T-helper 1 cell treated with Interleukin-12 subunit alpha and Interleukin-12 subunit beta and Interleukin-4 antibody, amounts not matched to agents 30 μg/mL and 1 μg/mL, for 36 hours (primary cell): ENCODE measurements around the gene CDKAL1.
"Not testable (repeated sequence)": the region's sequence is repeated elsewhere in the genome, so short reads cannot be mapped to it uniquely, and the experiment has no call there.

ENCODE experiments used
- H3K27ac Mint-ChIP-seq: one replicate; pipeline ENCODE4 v1.8.0; 2021; ENCODE audit warnings: mild to moderate bottlenecking, mixed read lengths
- H3K27me3 Mint-ChIP-seq: one replicate; pipeline ENCODE4 v1.8.0; 2021; ENCODE audit warnings: low read depth, mixed read lengths
- H3K36me3 Mint-ChIP-seq: one replicate; pipeline ENCODE4 v1.8.0; 2021; ENCODE audit warnings: low read depth, mixed read lengths
- H3K4me1 Mint-ChIP-seq: one replicate; pipeline ENCODE4 v1.8.0; 2021; ENCODE audit warnings: low read depth, mixed read lengths
- H3K4me3 Mint-ChIP-seq: one replicate; pipeline ENCODE4 v1.8.0; 2021; ENCODE audit warnings: mild to moderate bottlenecking, moderate library complexity, mixed read lengths
- H3K9me3 Mint-ChIP-seq: one replicate; pipeline ENCODE4 v1.8.0; 2021; ENCODE audit warnings: mixed read lengths

CDKAL1 gene

DNA sequence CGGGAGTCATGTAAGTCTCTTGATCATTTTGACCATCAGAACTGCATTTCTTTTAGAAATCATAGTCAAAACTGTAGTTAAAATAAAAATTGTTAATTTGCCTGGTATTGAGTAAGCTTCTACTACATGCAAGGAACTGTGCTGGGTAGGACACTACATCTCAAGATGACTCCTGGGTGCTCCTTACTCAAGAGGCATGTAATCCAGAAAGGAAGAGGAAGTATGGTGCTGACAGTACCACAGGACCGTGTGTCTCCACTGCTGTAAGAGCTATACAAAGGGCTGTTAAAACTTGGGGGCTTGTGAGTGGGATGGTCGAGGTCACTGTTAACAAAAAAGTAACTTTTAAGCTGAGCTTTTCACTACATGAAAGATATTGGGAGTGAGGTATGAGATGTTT, 551.0 kb downstream of the CDKAL1 start:
- H3K36me3 Mint-ChIP-seq: peaks cover 4% of the 10 kb centered on the region

DNA sequence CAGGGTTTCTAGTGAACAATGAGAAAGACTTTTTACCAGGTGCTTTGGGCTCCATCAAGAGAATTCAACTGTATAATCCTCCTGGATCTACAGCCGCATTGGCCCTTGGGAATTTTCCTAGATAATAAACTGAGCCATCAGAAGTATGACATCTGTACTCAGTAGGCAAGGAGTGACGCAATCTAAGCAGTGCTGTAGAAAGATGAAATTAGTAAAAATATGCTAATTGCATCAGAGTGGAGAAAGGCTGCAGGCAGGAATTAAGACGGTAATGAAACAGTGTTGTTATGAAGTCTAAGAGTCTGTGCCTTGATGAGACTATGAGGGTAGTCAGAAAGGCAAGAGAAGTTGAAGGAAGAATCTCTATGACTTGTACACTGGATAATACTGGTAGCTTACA, 551.4 kb downstream of the CDKAL1 start:
- Mint-ChIP-seq H3K27ac (no peak overlapping the region), H3K27me3 (no peaks in the 10 kb centered on the region), H3K36me3 (no peaks in the 10 kb centered on the region), H3K4me3 (no peak overlapping the region), H3K9me3 (peaks cover 4% of the 10 kb centered on the region), H3K4me1 (no peaks in the 10 kb centered on the region)

More for the DNA sequence above, 551.0 kb downstream of the CDKAL1 start:
- Mint-ChIP-seq H3K27me3 (no peaks in the 10 kb centered on the region), H3K4me1 (no peaks in the 10 kb centered on the region), H3K27ac (no peak overlapping the region), H3K4me3 (no peak overlapping the region), H3K9me3 (peaks cover 8% of the 10 kb centered on the region)

DNA sequence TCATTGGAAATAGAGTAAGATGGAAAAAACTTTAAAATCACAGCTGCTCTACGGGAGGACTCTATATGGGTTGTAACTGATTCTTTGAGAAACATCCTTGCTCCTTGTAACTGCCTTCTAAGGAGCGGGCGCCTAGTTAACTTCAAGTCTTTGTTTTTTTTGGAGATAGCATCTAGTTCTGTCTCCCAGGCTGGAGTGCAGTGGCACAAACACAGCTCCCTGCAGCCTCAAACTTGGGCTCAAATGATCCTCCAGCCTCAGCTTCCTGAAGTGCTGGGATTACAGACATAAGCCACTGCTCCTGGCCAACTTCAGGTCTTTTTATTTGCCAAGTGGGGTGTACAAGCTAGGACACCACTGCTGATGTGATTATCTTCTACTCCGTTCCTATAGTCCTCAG, 552.9 kb downstream of the CDKAL1 start:
- Mint-ChIP-seq H3K4me1 (no peaks in the 10 kb centered on the region), H3K27me3 (no peaks in the 10 kb centered on the region), H3K9me3 (peaks cover under 1% of the 10 kb centered on the region), H3K4me3 (no peak overlapping the region), H3K36me3 (no peaks in the 10 kb centered on the region), H3K27ac (no peak overlapping the region)

DNA sequence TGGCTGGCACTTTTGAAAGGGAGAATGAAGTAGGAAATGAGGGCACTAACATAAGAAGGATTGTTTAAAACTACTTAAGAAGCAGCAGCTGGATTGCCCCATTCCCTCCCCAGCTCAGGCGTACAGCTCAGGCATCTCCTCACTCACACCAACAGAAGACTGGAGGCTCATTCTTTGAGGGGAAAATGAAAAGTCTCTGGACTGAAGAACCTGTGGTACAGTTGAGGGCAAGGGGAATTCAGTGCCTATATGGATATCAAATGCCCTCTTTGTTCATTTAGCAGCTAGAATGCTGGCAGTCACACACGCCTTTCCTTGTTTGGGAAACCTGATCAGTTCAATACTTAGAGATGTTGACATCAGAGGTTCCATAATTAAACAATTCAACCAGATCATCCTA, 557.2 kb downstream of the CDKAL1 start:
- H3K4me1 Mint-ChIP-seq: no peaks in the 10 kb centered on the region
- no peak overlapping the region for H3K27ac Mint-ChIP-seq
- H3K36me3 Mint-ChIP-seq: peaks cover 1% of the 10 kb centered on the region

GRCh38 chr6:21092231-21092772, 558.0 kb downstream of the CDKAL1 start:
- H3K4me1 Mint-ChIP-seq, H3K27ac Mint-ChIP-seq, H3K36me3 Mint-ChIP-seq, H3K27me3 Mint-ChIP-seq, H3K4me3 Mint-ChIP-seq, H3K9me3 Mint-ChIP-seq: not testable (repeated sequence)

More for the DNA sequence above, 557.2 kb downstream of the CDKAL1 start:
- Mint-ChIP-seq H3K27me3 (no peaks in the 10 kb centered on the region), H3K4me3 (no peak overlapping the region), H3K9me3 (no peaks in the 10 kb centered on the region)

GRCh38 chr6:21095462-21095861, 561.2 kb downstream of the CDKAL1 start:
- peaks cover 4% of the 10 kb centered on the region for H3K36me3 Mint-ChIP-seq
- H3K4me1 Mint-ChIP-seq: peaks cover 6% of the 10 kb centered on the region
- no peaks in the 10 kb centered on the region for H3K9me3 Mint-ChIP-seq
- H3K27ac Mint-ChIP-seq: no peak overlapping the region
- H3K27me3 Mint-ChIP-seq: no peaks in the 10 kb centered on the region
- H3K4me3 Mint-ChIP-seq: no peak overlapping the region

GRCh38 chr6:21098134-21098533, 563.9 kb downstream of the CDKAL1 start:
- Mint-ChIP-seq H3K4me3 (no peak overlapping the region), H3K27me3 (no peaks in the 10 kb centered on the region), H3K27ac (no peak overlapping the region), H3K36me3 (peaks cover 3% of the 10 kb centered on the region), H3K4me1 (peaks cover 15% of the 10 kb centered on the region), H3K9me3 (no peaks in the 10 kb centered on the region)

- Mint-ChIP-seq H3K4me1 (peaks cover 15% of the 10 kb centered on the region), H3K9me3 (no peaks in the 10 kb centered on the region), H3K36me3 (peaks cover 3% of the 10 kb centered on the region), H3K27me3 (no peaks in the 10 kb centered on the region), H3K27ac (no peak overlapping the region), H3K4me3 (no peak overlapping the region)
These were observed 564.5 kb downstream of the CDKAL1 start for GRCh38 chr6:21098744-21099143.

DNA sequence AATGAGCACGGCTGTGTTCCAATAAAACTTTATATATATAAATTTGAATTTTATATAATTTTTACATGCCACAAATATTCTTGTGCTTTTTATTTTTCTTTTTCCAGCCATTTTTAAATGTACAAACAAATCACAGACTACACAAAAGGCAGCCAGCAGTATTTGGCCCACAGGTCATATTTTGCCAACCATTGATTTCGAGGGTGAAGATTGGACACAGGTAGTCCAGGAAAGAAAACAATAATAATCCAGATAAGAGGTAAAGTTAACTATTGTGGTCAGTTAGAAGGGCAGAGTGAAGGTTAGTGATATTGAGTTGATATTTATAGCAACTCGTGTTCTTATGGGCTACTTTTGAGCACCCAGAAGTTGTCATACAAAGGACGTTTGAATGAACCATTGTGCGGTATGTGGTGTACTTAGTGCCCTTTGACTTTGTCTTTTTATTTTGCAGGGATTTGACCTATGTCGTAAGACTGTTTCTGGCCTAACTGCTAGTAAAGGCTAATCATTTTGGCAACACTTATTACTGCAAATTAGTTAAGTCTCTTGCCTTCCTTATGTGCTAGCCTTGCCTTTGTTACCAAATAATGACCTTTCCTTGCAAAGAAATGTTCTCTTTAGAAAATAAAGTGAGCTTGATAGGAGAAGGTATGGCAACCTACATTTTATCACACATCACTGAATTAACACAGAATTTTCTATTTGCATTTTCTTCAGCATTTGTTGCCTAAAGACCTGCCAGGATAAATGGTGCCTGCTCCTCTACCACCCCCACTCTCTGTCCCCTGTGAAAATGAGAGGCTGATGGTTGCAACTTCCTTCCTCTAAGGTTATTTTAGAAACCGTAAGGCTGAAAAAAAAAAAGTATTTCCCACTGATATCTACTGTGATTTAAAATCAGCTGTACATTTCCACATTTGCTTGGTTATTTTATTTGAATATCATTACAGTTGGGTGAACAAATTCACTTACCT, 565.4 kb downstream of the CDKAL1 start:
- Mint-ChIP-seq H3K9me3 (no peaks in the 10 kb centered on the region), H3K4me1 (peaks cover 15% of the 10 kb centered on the region), H3K27ac (no peak overlapping the region), H3K4me3 (no peak overlapping the region), H3K36me3 (peaks cover 3% of the 10 kb centered on the region), H3K27me3 (no peaks in the 10 kb centered on the region)

DNA sequence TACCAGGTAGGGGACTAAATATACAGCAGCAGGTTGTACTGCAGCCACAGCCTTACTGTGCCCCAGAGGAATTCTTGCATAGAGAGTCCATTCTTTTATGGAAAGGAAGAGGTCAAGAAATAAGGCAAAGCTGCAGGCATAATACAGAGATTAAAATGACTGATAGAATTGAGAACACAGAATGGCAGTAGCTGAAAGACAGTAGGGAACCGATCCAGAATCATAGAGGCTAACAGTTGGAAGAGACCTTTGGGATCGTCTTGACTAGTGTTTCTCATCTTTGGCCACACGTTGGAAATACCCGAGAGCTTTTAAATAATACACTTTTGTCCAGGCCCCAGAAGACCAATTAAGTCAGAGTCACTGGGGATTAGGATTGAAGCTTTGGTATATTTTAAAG, 566.7 kb downstream of the CDKAL1 start:
- H3K36me3 Mint-ChIP-seq: peaks cover 3% of the 10 kb centered on the region
- no peaks in the 10 kb centered on the region for H3K27me3 Mint-ChIP-seq
- no peaks in the 10 kb centered on the region for H3K9me3 Mint-ChIP-seq
- no peak overlapping the region for H3K27ac Mint-ChIP-seq
- no peak overlapping the region for H3K4me3 Mint-ChIP-seq
- H3K4me1 Mint-ChIP-seq: peaks cover 15% of the 10 kb centered on the region

- Mint-ChIP-seq H3K36me3 (peaks cover 3% of the 10 kb centered on the region), H3K4me3 (no peak overlapping the region), H3K4me1 (peaks cover 15% of the 10 kb centered on the region), H3K9me3 (no peaks in the 10 kb centered on the region), H3K27ac (no peak overlapping the region), H3K27me3 (no peaks in the 10 kb centered on the region)
These were observed 567.4 kb downstream of the CDKAL1 start for GRCh38 chr6:21101694-21102093.

GRCh38 chr6:21102201-21102600, 567.9 kb downstream of the CDKAL1 start:
- no peak overlapping the region for H3K27ac Mint-ChIP-seq
- no peaks in the 10 kb centered on the region for H3K9me3 Mint-ChIP-seq
- no peak overlapping the region for H3K4me3 Mint-ChIP-seq
- peaks cover 3% of the 10 kb centered on the region for H3K36me3 Mint-ChIP-seq
- H3K4me1 Mint-ChIP-seq: peaks cover 15% of the 10 kb centered on the region
- H3K27me3 Mint-ChIP-seq: no peaks in the 10 kb centered on the region

GRCh38 chr6:21102624-21103023, 568.4 kb downstream of the CDKAL1 start:
- Mint-ChIP-seq H3K36me3 (peaks cover 3% of the 10 kb centered on the region), H3K27me3 (no peaks in the 10 kb centered on the region), H3K27ac (no peak overlapping the region)

GRCh38 chr6:21103626-21104224, 569.5 kb downstream of the CDKAL1 start:
- H3K4me3 Mint-ChIP-seq: no peak overlapping the region
- no peak overlapping the region for H3K27ac Mint-ChIP-seq
- peaks cover 15% of the 10 kb centered on the region for H3K4me1 Mint-ChIP-seq
- no peaks in the 10 kb centered on the region for H3K27me3 Mint-ChIP-seq
- H3K36me3 Mint-ChIP-seq: no peaks in the 10 kb centered on the region
- no peaks in the 10 kb centered on the region for H3K9me3 Mint-ChIP-seq

More at GRCh38 chr6:21102624-21103023, 568.4 kb downstream of the CDKAL1 start:
- H3K4me1 Mint-ChIP-seq: peaks cover 15% of the 10 kb centered on the region
- no peaks in the 10 kb centered on the region for H3K9me3 Mint-ChIP-seq
- no peak overlapping the region for H3K4me3 Mint-ChIP-seq

GRCh38 chr6:21104288-21104687, 570.0 kb downstream of the CDKAL1 start:
- Mint-ChIP-seq H3K27me3 (no peaks in the 10 kb centered on the region), H3K27ac (no peak overlapping the region), H3K9me3 (no peaks in the 10 kb centered on the region), H3K4me1 (peaks cover 14% of the 10 kb centered on the region), H3K4me3 (no peak overlapping the region), H3K36me3 (no peaks in the 10 kb centered on the region)
